HepG2 (cell line): ENCODE results near the gene SLC25A1. TPM values are rescaled to one million over a fixed set of nuclear protein-coding genes. Genes with fewer than 3 reads are reported as not detected.

ENCODE experiments used
- AGO1 ChIP-seq: fragments of 200-400 bp; formaldehyde crosslinking; IDR thresholded peaks from 2 replicates; pipeline ENCODE4 v1.6.1; 2017; ENCODE audit warnings: mild to moderate bottlenecking, low read depth, low read length, moderate library complexity; ENCODE audit not compliant: poor library complexity, severe bottlenecking
- ATF7 ChIP-seq, 2 experiments: fragments of 450-650 bp in 1 of 2; sonication (generic) in 1 of 2; formaldehyde crosslinking in 1 of 2; IDR thresholded peaks; 2 replicates each; pipeline versions ENCODE4 v1.4.0 to v1.6.1; 2016 to 2020; ENCODE audit warnings: antibody characterized with exemption in 1 of 2, mild to moderate bottlenecking in 1 of 2, missing genetic modification reagents in 1 of 2
- ATF7-NPFF ChIP-seq: sonication (generic); formaldehyde crosslinking; IDR thresholded peaks from 2 replicates; pipeline ENCODE4 v1.8.1; 2023; ENCODE audit warnings: mild to moderate bottlenecking, low read depth, missing genetic modification reagents, moderate library complexity
- CCDC6 ChIP-seq: sonication (generic); formaldehyde crosslinking; IDR thresholded peaks from 2 replicates; pipeline ENCODE4 v1.8.1; 2022; ENCODE audit warnings: mild to moderate bottlenecking, missing genetic modification reagents, moderate library complexity
- CHD4 ChIP-seq: fragments of 200-600 bp; sonication (generic); IDR thresholded peaks from 2 replicates; pipeline ENCODE4 v1.7.0; 2017; ENCODE audit warnings: mild to moderate bottlenecking, low read length, borderline replicate concordance
- GATAD2A ChIP-seq: IDR thresholded peaks from 2 replicates; pipeline ENCODE4 v1.6.1; 2016
- HOXA7 ChIP-seq: sonication (generic); formaldehyde crosslinking; IDR thresholded peaks from 2 replicates; pipeline ENCODE4 v1.8.1; 2022; ENCODE audit warnings: mild to moderate bottlenecking, missing genetic modification reagents, moderate library complexity
- KAT2B ChIP-seq: fragments of 150-350 bp; IDR thresholded peaks from 2 replicates; pipeline ENCODE4 v1.6.1; 2014; ENCODE audit warnings: low read depth, low read length, borderline replicate concordance
- MED1 ChIP-seq: sonication (generic); formaldehyde crosslinking; IDR thresholded peaks from 2 replicates; pipeline ENCODE4 v1.4.0; 2020; ENCODE audit warnings: missing genetic modification reagents
- NCOA1 ChIP-seq: sonication (generic); formaldehyde crosslinking; IDR thresholded peaks from 2 replicates; pipeline ENCODE4 v1.9.0; 2021; ENCODE audit warnings: missing genetic modification reagents
- NCOA5 ChIP-seq: sonication (generic); formaldehyde crosslinking; IDR thresholded peaks from 2 replicates; pipeline ENCODE4 v1.4.0; 2020; ENCODE audit warnings: missing genetic modification reagents
- NCOR1 ChIP-seq: fragments of 200-600 bp; sonication (generic); IDR thresholded peaks from 2 replicates; pipeline ENCODE4 v1.7.0; 2017; ENCODE audit warnings: antibody characterized with exemption, low read length, borderline replicate concordance
- PHF21A ChIP-seq: sonication (generic); formaldehyde crosslinking; IDR thresholded peaks from 2 replicates; pipeline ENCODE4 v1.5.0; 2020; ENCODE audit warnings: mild to moderate bottlenecking, missing genetic modification reagents
- ZFP1 ChIP-seq: IDR thresholded peaks from 2 replicates; pipeline ENCODE4 v1.6.1; 2016
- ZNF33B ChIP-seq: sonication (generic); formaldehyde crosslinking; IDR thresholded peaks from 2 replicates; pipeline ENCODE4 v1.5.1; 2020; ENCODE audit warnings: mild to moderate bottlenecking, missing genetic modification reagents
- ZNF446 ChIP-seq: sonication (generic); formaldehyde crosslinking; IDR thresholded peaks from 2 replicates; pipeline ENCODE4 v1.5.0; 2020; ENCODE audit warnings: mild to moderate bottlenecking, missing genetic modification reagents
- ZNF570 ChIP-seq: sonication (generic); formaldehyde crosslinking; IDR thresholded peaks from 2 replicates; pipeline ENCODE4 v1.4.0; 2020; ENCODE audit warnings: mild to moderate bottlenecking, missing genetic modification reagents, borderline replicate concordance
- ZNF781 ChIP-seq: sonication (generic); formaldehyde crosslinking; IDR thresholded peaks from 2 replicates; pipeline ENCODE4 v1.5.1; 2020; ENCODE audit warnings: borderline replicate concordance, mild to moderate bottlenecking, missing genetic modification reagents; ENCODE audit errors: not compliant biosample characterization
- ZNF782 ChIP-seq: sonication (generic); formaldehyde crosslinking; IDR thresholded peaks from 2 replicates; pipeline ENCODE4 v1.4.0; 2020; ENCODE audit warnings: missing genetic modification reagents, mild to moderate bottlenecking, borderline replicate concordance
- ZSCAN30 ChIP-seq: sonication (generic); formaldehyde crosslinking; IDR thresholded peaks from 2 replicates; pipeline ENCODE4 v1.5.0; 2020; ENCODE audit warnings: mild to moderate bottlenecking, missing genetic modification reagents
- polyA plus RNA-seq, 8 experiments: library from polyadenylated mRNA; depleted of rRNA in 3 of 8; stranded (reverse) in 7 of 8; unstranded in 1 of 8; fragments of >200 nt; fragmentation: Illumina TruSeq in 4 of 8; extraction: Trizol in 4 of 8; gene quantifications; 2 replicates each; pipeline versions ENCODE4 v1.2.1 to v1.2.3, GENCODE V29; 2011 to 2016; ENCODE audit warnings: low read depth in 4 of 8, missing spikeins in 1 of 8, mixed read lengths in 1 of 8; ENCODE audit not compliant: insufficient read depth in 1 of 8
- total RNA-seq, 5 experiments: library from RNA; depleted of rRNA; stranded (reverse); fragments of >200 nt; fragmentation: Illumina TruSeq; extraction: Trizol; gene quantifications; 2 replicates each; pipeline ENCODE4 v1.2.3, GENCODE V29; 2016; ENCODE audit warnings: low read depth in 1 of 5
- TF ChIP-seq, protein P1 (sequence below): sonication (generic); formaldehyde crosslinking; IDR thresholded peaks from 2 replicates; pipeline ENCODE4 v1.4.0; 2020; ENCODE audit warnings: missing genetic modification reagents, borderline replicate concordance
- TF ChIP-seq, protein P2 (sequence below): IDR thresholded peaks from 2 replicates; pipeline ENCODE4 v1.6.1; 2016; ENCODE audit warnings: mild to moderate bottlenecking, missing biosample characterization, missing genetic modification reagents
- TF ChIP-seq, protein P3 (sequence below): fragments of 450-650 bp; IDR thresholded peaks from 2 replicates; pipeline ENCODE4 v1.6.1; 2017

The SLC25A1 gene
- total and polyA plus RNA-seq, 2 of the 13 experiments (the other 11 are each of a cell fraction or from before 2014, with no cell fraction given), result 49.4 to 161 TPM

DNA sequence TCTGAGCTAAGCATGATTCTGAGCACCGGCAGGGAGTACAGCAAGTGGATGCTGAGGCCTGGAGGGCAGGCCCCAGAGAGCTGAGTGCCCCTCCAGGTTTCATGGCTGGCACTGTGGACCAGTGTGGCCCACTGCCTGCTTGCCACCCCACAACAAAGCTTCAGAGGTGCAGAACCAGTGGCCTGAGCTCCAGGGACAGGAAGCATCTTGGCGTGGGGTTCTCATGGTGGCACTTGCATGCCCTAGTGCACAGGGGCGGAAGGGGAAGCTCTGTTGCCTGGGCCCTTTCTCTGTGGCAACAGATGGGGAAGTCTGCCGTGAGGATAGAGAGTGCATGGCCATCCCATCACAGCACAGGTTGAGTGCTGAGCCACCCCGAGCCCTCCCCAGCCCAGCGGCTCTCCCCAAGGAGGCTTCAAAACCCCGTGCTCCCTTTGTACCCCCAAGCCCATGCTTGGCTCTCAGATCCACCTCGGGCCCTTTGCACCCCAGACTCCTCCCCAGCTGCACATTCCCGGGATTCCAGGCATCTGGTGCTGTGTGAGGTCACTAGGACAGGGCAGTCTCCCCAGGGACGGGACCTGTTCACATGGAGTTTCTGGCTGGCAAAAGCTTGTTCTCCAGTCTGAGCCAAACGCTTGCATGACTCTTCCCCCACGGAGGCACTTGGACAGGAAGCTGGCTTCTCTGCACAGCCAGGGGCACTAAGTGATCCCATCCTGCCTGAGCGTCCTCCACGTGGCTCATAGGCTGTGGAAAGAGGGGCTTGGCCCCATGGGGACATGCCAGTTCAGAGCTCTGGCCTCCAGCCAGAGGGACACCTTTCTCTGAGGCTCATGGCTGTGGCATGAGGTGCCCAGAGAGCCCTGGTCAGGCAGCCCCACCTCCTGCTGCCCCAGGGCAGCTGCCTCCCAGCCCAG lies 4.2 kb downstream of the SLC25A1 start (continued):
- no peak for TF ChIP-seq CHD4
- no peak for TF ChIP-seq KAT2B
- no peak for TF ChIP-seq ZNF782 (CRISPR knock-in tag)
- TF ChIP-seq NCOA5 (CRISPR knock-in tag), result no peak
- TF ChIP-seq HOXA7 (CRISPR knock-in tag), result no peak
- no peak for TF ChIP-seq ZFP1
- peak; percentile 39; the same call in 1 of the 2 replicates for TF ChIP-seq NCOA1 (CRISPR knock-in tag)
- TF ChIP-seq ZSCAN30, result no peak
- TF ChIP-seq PHF21A, result no peak
- TF ChIP-seq, protein P1, sequence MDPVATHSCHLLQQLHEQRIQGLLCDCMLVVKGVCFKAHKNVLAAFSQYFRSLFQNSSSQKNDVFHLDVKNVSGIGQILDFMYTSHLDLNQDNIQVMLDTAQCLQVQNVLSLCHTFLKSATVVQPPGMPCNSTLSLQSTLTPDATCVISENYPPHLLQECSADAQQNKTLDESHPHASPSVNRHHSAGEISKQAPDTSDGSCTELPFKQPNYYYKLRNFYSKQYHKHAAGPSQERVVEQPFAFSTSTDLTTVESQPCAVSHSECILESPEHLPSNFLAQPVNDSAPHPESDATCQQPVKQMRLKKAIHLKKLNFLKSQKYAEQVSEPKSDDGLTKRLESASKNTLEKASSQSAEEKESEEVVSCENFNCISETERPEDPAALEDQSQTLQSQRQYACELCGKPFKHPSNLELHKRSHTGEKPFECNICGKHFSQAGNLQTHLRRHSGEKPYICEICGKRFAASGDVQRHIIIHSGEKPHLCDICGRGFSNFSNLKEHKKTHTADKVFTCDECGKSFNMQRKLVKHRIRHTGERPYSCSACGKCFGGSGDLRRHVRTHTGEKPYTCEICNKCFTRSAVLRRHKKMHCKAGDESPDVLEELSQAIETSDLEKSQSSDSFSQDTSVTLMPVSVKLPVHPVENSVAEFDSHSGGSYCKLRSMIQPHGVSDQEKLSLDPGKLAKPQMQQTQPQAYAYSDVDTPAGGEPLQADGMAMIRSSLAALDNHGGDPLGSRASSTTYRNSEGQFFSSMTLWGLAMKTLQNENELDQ (CRISPR knock-in tag), result no peak
- no peak for TF ChIP-seq ZNF446 (CRISPR knock-in tag)
- TF ChIP-seq ZNF781 (CRISPR knock-in tag), result no peak
- TF ChIP-seq GATAD2A, result no peak
- TF ChIP-seq AGO1, result peak; percentile 76
- TF ChIP-seq NCOR1, result no peak
- TF ChIP-seq ATF7-NPFF, result peak; percentile 78; the same call in 1 of the 2 replicates
- TF ChIP-seq ZNF570, result no peak
- TF ChIP-seq, protein P2, sequence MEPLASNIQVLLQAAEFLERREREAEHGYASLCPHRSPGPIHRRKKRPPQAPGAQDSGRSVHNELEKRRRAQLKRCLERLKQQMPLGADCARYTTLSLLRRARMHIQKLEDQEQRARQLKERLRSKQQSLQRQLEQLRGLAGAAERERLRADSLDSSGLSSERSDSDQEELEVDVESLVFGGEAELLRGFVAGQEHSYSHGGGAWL (CRISPR knock-in tag), result no peak
- TF ChIP-seq CCDC6 (CRISPR knock-in tag), result peak; percentile 38; the same call in 1 of the 2 replicates
- no peak for TF ChIP-seq ATF7 (IDR thresholded peaks at IDR 0.05)
- TF ChIP-seq ATF7 (CRISPR knock-in tag; IDR thresholded peaks at IDR 0.05), result no peak
- TF ChIP-seq MED1 (CRISPR knock-in tag), result 0 out of 2 replicates have a peak, but pooled peaks have one; percentile 34
- no peak for TF ChIP-seq ZNF33B
- TF ChIP-seq, protein P3, sequence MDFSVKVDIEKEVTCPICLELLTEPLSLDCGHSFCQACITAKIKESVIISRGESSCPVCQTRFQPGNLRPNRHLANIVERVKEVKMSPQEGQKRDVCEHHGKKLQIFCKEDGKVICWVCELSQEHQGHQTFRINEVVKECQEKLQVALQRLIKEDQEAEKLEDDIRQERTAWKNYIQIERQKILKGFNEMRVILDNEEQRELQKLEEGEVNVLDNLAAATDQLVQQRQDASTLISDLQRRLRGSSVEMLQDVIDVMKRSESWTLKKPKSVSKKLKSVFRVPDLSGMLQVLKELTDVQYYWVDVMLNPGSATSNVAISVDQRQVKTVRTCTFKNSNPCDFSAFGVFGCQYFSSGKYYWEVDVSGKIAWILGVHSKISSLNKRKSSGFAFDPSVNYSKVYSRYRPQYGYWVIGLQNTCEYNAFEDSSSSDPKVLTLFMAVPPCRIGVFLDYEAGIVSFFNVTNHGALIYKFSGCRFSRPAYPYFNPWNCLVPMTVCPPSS, result no peak
